ENCODE data around the gene OR11A1. TPM values are rescaled to one million over a fixed set of nuclear protein-coding genes. Genes with fewer than 3 reads are reported as not detected.

OR11A1 gene
- total RNA-seq, 2 donors from 2014 or later: not detected

GRCh38 chr6:29489286-29489685 is 32.4 kb upstream of the OR11A1 start:
- Mint-ChIP-seq H3K4me1 (no peaks in the 10 kb centered on the region), H3K27ac (no peak overlapping the region), H3K27me3 (peaks cover 20% of the 10 kb centered on the region), H3K9me3 (no peaks in the 10 kb centered on the region), H3K36me3 (ENCODE audit: low read depth) (no peaks in the 10 kb centered on the region), H3K4me3 (no peak overlapping the region)
- no peak for ATAC-seq (replicated peaks)

GRCh38 chr6:29488874-29489273 is 32.0 kb upstream of the OR11A1 start:
- Mint-ChIP-seq H3K36me3 (ENCODE audit: low read depth) (no peaks in the 10 kb centered on the region), H3K4me1 (no peaks in the 10 kb centered on the region), H3K9me3 (no peaks in the 10 kb centered on the region), H3K27me3 (peaks cover 20% of the 10 kb centered on the region), H3K4me3 (no peak overlapping the region), H3K27ac (no peak overlapping the region)
- ATAC-seq (replicated peaks): no peak

- no peaks in the 10 kb centered on the region for H3K36me3 Mint-ChIP-seq (ENCODE audit: low read depth)
- ATAC-seq (replicated peaks): no peak
- no peak within 1 kb of the TSS for H3K4me3 Mint-ChIP-seq
- no peak within 1 kb of the TSS for H3K27ac Mint-ChIP-seq
- H3K27me3 Mint-ChIP-seq: peaks cover 17% of the 10 kb centered on the region
- no peaks in the 10 kb centered on the region for H3K9me3 Mint-ChIP-seq
- no peaks in the 10 kb centered on the region for H3K4me1 Mint-ChIP-seq
Measured at GRCh38 chr6:29487660-29488059, 30.8 kb upstream of the OR11A1 start, which contains the start of gene MAS1L. MAS1L (minus strand) TSS chr6:29487956; CDS start chr6:29487902, 54 bp downstream.

GRCh38 chr6:29487131-29487530 is 30.3 kb upstream of the OR11A1 start:
- H3K4me1 Mint-ChIP-seq: no peaks in the 10 kb centered on the region
- ATAC-seq (replicated peaks): no peak

GRCh38 chr6:29486577-29486976 is 29.7 kb upstream of the OR11A1 start:
- no peaks in the 10 kb centered on the region for H3K36me3 Mint-ChIP-seq (ENCODE audit: low read depth)
- no peak for ATAC-seq (replicated peaks)
- H3K4me3 Mint-ChIP-seq: no peak overlapping the region
- no peaks in the 10 kb centered on the region for H3K4me1 Mint-ChIP-seq
- H3K27ac Mint-ChIP-seq: no peak overlapping the region
- no peaks in the 10 kb centered on the region for H3K9me3 Mint-ChIP-seq
- H3K27me3 Mint-ChIP-seq: peaks cover 17% of the 10 kb centered on the region

More at GRCh38 chr6:29487131-29487530, 30.3 kb upstream of the OR11A1 start:
- H3K27me3 Mint-ChIP-seq: peaks cover 17% of the 10 kb centered on the region
- H3K27ac Mint-ChIP-seq: no peak overlapping the region
- no peaks in the 10 kb centered on the region for H3K9me3 Mint-ChIP-seq
- no peak overlapping the region for H3K4me3 Mint-ChIP-seq
- H3K36me3 Mint-ChIP-seq (ENCODE audit: low read depth): no peaks in the 10 kb centered on the region

DNA sequence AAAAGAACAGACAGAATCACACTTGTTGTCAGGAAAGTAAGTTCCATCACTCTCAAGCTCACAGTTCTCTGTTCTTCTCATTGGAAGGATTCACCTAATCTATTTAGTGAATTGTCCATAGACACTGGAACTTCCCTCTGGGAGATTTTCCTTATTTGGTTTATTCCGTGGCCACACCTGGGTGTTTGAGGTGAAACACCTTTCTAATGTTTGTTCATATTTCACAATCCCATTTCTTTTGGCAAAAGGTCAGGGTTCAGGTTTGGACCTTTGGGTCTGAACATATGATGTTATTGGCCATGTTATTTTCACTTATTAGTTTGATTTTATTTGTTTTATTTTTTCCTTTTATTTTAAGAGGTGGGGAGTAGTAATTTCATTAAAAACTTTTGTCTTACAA is 26.9 kb upstream of the OR11A1 start:
- no peaks in the 10 kb centered on the region for H3K4me1 Mint-ChIP-seq
- H3K27me3 Mint-ChIP-seq: peaks cover 14% of the 10 kb centered on the region
- H3K4me3 Mint-ChIP-seq: no peak overlapping the region
- H3K27ac Mint-ChIP-seq: no peak overlapping the region
- no peaks in the 10 kb centered on the region for H3K9me3 Mint-ChIP-seq
- H3K36me3 Mint-ChIP-seq (ENCODE audit: low read depth): no peaks in the 10 kb centered on the region
- ATAC-seq (replicated peaks): no peak

DNA sequence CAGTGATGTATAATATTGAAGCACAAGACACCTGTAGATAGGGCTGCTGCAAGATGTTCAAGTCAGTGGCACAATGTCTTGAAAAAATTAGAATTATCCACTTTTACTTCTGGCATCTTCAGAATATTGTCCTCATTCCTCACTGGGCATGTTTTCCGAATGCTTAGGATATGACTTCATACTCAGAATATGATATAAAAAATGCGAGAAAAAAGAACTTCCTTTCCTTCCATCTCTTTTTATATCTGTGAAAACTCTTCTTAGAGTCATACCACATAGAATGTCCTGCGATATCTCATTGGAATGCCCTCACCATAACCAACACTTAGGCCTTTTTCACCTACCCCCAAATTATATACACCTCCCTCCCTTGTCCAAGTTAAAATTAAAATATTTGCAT is 26.3 kb upstream of the OR11A1 start:
- H3K36me3 Mint-ChIP-seq (ENCODE audit: low read depth): no peaks in the 10 kb centered on the region
- H3K4me3 Mint-ChIP-seq: no peak overlapping the region
- ATAC-seq (replicated peaks): no peak
- peaks cover 14% of the 10 kb centered on the region for H3K27me3 Mint-ChIP-seq
- no peaks in the 10 kb centered on the region for H3K9me3 Mint-ChIP-seq
- no peak overlapping the region for H3K27ac Mint-ChIP-seq
- H3K4me1 Mint-ChIP-seq: no peaks in the 10 kb centered on the region

- Mint-ChIP-seq H3K27ac (no peak overlapping the region), H3K4me1 (no peaks in the 10 kb centered on the region), H3K36me3 (ENCODE audit: low read depth) (no peaks in the 10 kb centered on the region), H3K9me3 (no peaks in the 10 kb centered on the region), H3K27me3 (no peaks in the 10 kb centered on the region), H3K4me3 (no peak overlapping the region)
- no peak for ATAC-seq (replicated peaks)
Measured at GRCh38 chr6:29479560-29479959, 22.7 kb upstream of the OR11A1 start.

DNA sequence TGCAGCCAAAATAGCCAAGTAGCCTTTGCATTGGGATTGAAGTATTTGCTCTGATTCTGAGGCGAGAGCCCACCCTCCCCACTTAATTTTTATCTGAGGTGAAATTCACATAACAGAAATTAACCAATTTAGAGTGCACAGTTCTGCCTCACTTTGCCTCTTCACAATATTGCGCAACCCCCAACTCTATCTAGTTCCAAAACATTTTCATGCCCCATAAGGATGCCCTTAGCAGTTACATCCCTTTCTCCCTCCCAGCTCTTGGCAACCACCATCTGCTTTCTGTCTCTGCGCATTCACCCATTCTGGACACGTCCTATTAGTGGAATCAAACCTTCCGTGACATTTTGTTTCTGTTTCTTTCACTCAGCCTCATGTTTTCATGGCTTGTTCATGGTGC is 21.9 kb upstream of the OR11A1 start:
- no peaks in the 10 kb centered on the region for H3K27me3 Mint-ChIP-seq
- no peaks in the 10 kb centered on the region for H3K4me1 Mint-ChIP-seq
- no peaks in the 10 kb centered on the region for H3K9me3 Mint-ChIP-seq
- ATAC-seq (replicated peaks): no peak
- no peak overlapping the region for H3K4me3 Mint-ChIP-seq
- no peak overlapping the region for H3K27ac Mint-ChIP-seq
- H3K36me3 Mint-ChIP-seq (ENCODE audit: low read depth): no peaks in the 10 kb centered on the region

GRCh38 chr6:29477923-29478450 is 21.1 kb upstream of the OR11A1 start:
- Mint-ChIP-seq H3K4me1 (no peaks in the 10 kb centered on the region), H3K27ac (no peak overlapping the region), H3K9me3 (no peaks in the 10 kb centered on the region), H3K4me3 (no peak overlapping the region), H3K36me3 (ENCODE audit: low read depth) (no peaks in the 10 kb centered on the region), H3K27me3 (peaks cover 4% of the 10 kb centered on the region)
- ATAC-seq (replicated peaks): no peak

GRCh38 chr6:29474996-29475395 is 18.1 kb upstream of the OR11A1 start:
- no peaks in the 10 kb centered on the region for H3K36me3 Mint-ChIP-seq (ENCODE audit: low read depth)
- H3K9me3 Mint-ChIP-seq: no peaks in the 10 kb centered on the region
- no peak overlapping the region for H3K27ac Mint-ChIP-seq
- no peaks in the 10 kb centered on the region for H3K4me1 Mint-ChIP-seq
- H3K27me3 Mint-ChIP-seq: peaks cover 10% of the 10 kb centered on the region
- no peak overlapping the region for H3K4me3 Mint-ChIP-seq
- ATAC-seq (replicated peaks): no peak

GRCh38 chr6:29466241-29466640 is 9.4 kb upstream of the OR11A1 start:
- Mint-ChIP-seq H3K27me3 (peaks cover 19% of the 10 kb centered on the region), H3K9me3 (no peaks in the 10 kb centered on the region), H3K27ac (no peak overlapping the region), H3K4me3 (no peak overlapping the region), H3K4me1 (no peaks in the 10 kb centered on the region), H3K36me3 (ENCODE audit: low read depth) (no peaks in the 10 kb centered on the region)
- ATAC-seq (replicated peaks): no peak

DNA sequence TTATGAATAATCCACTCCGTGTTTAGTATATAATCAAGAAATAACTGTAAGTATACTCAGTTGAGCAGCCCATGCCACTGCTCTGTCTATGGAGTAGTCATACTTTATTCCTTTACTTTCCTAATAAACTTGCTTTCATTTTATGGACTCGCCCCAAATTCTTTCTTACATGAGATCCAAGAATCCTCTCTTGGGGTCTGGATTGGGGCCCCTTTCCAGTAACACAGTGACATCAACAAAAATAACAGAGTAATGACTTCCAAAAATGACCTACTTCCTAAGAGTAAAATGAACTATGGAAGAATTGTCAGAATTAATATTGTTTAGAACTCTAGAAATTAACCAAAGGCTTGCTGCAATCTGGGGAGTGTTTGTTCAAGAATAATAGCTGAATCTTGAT is 8.9 kb upstream of the OR11A1 start:
- no peak overlapping the region for H3K27ac Mint-ChIP-seq
- no peak for ATAC-seq (replicated peaks)
- H3K27me3 Mint-ChIP-seq: peaks cover 21% of the 10 kb centered on the region
- no peak overlapping the region for H3K4me3 Mint-ChIP-seq
- no peaks in the 10 kb centered on the region for H3K36me3 Mint-ChIP-seq (ENCODE audit: low read depth)
- no peaks in the 10 kb centered on the region for H3K9me3 Mint-ChIP-seq
- H3K4me1 Mint-ChIP-seq: no peaks in the 10 kb centered on the region

DNA sequence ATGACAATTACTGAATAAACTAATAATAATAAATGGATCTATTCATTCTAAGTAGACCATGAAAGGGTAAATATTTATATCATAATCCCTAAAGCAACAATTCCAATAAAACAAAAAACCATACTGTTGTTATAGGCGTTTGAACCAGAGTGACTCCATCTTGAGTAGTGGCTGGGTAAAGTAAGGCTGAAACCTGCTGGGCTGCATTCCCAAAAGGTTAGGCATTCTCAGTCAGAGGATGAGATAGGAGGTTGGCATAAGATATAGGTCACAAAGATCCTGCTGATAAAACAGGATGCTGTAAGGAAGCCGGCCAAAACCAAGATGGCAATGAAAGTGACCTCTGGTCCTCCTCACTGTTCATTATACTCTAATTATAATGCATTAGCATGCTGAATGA is 8.4 kb upstream of the OR11A1 start:
- Mint-ChIP-seq H3K4me1 (no peaks in the 10 kb centered on the region), H3K36me3 (ENCODE audit: low read depth) (no peaks in the 10 kb centered on the region)

DNA sequence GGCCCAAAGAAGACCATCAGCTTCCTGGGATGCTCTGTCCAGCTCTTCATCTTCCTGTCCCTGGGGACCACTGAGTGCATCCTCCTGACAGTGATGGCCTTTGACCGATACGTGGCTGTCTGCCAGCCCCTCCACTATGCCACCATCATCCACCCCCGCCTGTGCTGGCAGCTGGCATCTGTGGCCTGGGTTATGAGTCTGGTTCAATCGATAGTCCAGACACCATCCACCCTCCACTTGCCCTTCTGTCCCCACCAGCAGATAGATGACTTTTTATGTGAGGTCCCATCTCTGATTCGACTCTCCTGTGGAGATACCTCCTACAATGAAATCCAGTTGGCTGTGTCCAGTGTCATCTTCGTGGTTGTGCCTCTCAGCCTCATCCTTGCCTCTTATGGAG is 5.2 kb upstream of the OR11A1 start:
- H3K27me3 Mint-ChIP-seq: peaks cover 21% of the 10 kb centered on the region
- no peaks in the 10 kb centered on the region for H3K36me3 Mint-ChIP-seq (ENCODE audit: low read depth)
- no peaks in the 10 kb centered on the region for H3K4me1 Mint-ChIP-seq
- no peak overlapping the region for H3K4me3 Mint-ChIP-seq
- no peak overlapping the region for H3K27ac Mint-ChIP-seq
- ATAC-seq (replicated peaks): no peak
- no peaks in the 10 kb centered on the region for H3K9me3 Mint-ChIP-seq

More for the DNA sequence above, 8.4 kb upstream of the OR11A1 start:
- H3K27ac Mint-ChIP-seq: no peak overlapping the region
- H3K9me3 Mint-ChIP-seq: no peaks in the 10 kb centered on the region
- no peak for ATAC-seq (replicated peaks)
- peaks cover 21% of the 10 kb centered on the region for H3K27me3 Mint-ChIP-seq
- no peak overlapping the region for H3K4me3 Mint-ChIP-seq
